Right ventricle myocardium superior (tissue), 1 donor: ENCODE measurements around the gene NBAS. TPM values are rescaled to one million over a fixed set of nuclear protein-coding genes. Genes with fewer than 3 reads are reported as not detected.

Experiments used
- ATAC-seq: fragments of 200-7000 bp; cut with Tn5 transposase; one replicate; pipeline ENCODE4 v1.9.1; 2020; ENCODE audit warnings: mild to moderate bottlenecking; ENCODE audit not compliant: poor library complexity
- DNase-seq: peaks from one replicate; pipeline ENCODE4 v3.0.0-alpha.2; 2020
- intact Hi-C: fragments of 100-400 bp; cut with DNase I; formaldehyde crosslinking; loops from one replicate; pipeline ENCODE4 v1.11.2; 2022
- total RNA-seq: library from RNA; stranded (reverse); fragmentation: NEBNext Ultra II Directional; extraction: Animal tissue kit (Norgen Biotek cat#: 25700); gene quantifications from one replicate; pipeline ENCODE4 v1.2.1, GENCODE V29; 2021
- donor health status: DM: no; HTN: yes; CAD: no; lungs with severe emphysema.

NBAS gene
- total RNA-seq, 1 donor from 2014 or later: 60.7 TPM

DNA sequence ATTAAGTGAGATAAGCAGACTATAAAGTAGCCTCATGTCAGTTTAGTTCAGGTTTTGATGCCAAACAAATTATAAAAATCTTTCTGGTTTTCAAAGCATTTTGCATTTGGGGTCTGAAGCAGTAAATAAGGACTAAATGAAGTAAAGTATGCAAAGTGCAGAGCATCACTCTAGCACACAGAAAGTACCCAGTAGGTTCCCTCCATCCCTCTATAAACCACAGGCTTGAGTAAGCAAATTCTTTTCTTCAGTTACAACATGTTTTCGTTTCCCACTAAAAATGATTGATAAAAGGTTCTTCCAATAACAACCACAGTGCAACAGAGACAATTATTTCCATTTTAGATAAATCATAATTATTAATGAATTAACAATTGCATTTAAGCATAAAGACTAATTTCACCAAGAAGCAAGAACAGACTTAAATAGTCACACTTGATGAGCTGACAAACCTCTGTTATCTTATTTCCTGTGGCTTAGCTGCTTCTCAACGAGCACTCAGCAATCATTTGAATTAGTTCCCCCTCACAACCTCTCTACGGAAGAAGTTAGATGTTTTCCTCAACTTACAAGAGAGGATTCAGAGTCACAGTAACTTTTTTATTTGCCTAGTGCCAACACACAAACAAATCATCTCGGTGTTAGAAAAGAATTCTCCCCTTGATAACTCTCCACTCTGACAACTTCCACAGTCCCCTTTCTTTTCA is 249.8 kb downstream of the NBAS start:
- intact Hi-C loops: no loop called here
- no peak for DNase-seq
- no peak for ATAC-seq

GRCh38 chr2:15307526-15307925 is 253.6 kb downstream of the NBAS start:
- ATAC-seq (no peak), DNase-seq (no peak)
- intact Hi-C loops: no loop called here

GRCh38 chr2:15306706-15307105 is 254.4 kb downstream of the NBAS start:
- intact Hi-C loops: no loop called here
- DNase-seq: no peak
- ATAC-seq: no peak

DNA sequence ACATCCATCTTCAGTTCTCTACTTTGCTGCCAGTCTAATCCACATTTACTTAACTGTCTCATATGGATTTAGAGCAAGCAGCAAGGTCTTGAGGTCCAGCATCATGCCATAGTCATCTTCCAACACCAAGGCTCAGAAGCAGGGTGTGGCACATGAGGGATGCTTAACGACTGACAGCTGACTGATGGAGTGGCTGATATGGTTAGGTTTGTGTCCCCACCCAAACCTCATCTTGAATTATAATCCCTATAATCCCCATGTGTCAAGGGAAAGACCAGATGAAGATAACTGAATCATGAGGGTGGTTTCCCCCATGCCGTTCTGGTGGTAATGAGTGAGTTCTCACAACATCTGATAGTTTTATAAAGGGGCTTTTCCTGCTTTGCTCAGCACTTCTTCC is 257.3 kb downstream of the NBAS start:
- ATAC-seq (no peak), DNase-seq (no peak)
- intact Hi-C loops: no loop called here

- DNase-seq: no peak
- intact Hi-C loops: no loop called here
- no peak for ATAC-seq
Observed at GRCh38 chr2:15302154-15302553, 259.0 kb downstream of the NBAS start.

DNA sequence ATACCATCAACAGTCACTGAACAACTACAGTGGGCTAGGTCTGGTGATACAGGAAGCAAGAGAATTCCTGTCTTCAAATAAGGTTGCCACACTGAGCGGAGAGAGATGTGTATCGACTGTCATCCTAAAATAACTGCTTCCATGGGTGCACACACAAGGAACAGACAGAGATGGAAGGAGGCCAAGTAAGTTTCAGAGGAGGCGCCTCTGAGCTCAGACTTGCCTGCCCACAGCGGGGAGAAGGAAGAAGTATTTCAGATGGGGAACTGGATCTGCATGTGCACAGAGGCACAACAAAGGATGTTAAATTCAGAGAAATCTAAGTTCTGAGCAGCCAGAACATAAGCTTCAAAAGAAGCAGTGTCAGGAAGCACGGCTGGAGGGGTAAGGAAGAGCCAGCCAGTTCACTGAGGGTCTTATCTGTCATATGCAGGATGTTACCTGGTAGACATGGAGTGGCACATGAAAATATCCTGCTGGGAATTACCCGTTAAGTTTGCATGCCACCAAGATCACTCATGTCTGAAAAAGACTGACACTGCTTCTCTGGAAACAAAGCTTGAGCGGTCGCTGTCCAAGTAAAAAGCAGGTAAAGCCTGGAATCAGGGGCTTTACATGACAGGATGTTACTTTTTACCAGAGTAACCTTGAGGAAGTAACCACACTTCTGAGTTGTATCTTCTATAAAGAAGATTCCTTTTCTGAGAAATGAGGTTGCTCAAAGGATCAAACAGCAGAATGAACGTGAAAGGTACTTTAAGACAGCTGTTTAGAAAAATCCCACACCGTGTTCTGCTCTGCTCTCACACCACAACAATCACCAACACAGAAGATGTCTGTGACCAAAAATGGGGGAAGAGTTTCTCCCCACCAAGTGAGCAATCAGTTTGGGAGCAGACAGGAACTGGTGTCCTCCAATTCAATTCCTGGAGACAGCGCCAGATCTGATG is 260.2 kb downstream of the NBAS start:
- intact Hi-C loops: no loop called here
- no peak for ATAC-seq
- no peak for DNase-seq

DNA sequence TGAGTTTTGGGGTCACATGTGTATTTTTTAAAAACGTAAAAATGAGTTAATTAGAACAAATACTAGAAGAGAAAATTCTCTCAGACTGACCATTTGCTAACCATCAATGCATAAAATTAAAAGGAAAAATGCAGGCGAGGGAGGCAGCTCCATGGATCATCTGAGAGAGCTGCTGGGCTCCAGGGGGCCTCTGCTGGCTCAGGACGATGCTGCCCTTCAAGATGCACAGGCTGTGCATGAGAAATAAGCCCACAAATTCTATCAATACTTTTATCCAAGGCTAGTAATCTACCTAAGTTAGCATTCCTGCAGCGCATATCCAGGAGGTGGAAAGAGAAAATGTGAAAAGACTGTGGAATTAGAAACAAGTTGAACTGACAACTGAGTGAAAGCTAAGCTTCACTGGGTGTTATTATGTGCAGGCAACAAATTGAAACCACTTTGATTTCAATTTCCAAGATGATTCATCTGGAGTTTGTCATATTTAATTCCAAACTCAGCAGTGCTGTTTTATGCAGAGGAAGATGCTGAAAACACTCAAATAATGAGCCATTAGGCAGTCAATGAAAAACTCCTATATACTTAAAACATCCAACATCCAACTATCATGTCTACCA is 261.1 kb downstream of the NBAS start:
- intact Hi-C loops: no loop called here
- no peak for ATAC-seq
- DNase-seq: no peak

GRCh38 chr2:15298770-15299169 is 262.4 kb downstream of the NBAS start:
- DNase-seq (no peak), ATAC-seq (no peak)
- intact Hi-C loops: no loop called here

DNA sequence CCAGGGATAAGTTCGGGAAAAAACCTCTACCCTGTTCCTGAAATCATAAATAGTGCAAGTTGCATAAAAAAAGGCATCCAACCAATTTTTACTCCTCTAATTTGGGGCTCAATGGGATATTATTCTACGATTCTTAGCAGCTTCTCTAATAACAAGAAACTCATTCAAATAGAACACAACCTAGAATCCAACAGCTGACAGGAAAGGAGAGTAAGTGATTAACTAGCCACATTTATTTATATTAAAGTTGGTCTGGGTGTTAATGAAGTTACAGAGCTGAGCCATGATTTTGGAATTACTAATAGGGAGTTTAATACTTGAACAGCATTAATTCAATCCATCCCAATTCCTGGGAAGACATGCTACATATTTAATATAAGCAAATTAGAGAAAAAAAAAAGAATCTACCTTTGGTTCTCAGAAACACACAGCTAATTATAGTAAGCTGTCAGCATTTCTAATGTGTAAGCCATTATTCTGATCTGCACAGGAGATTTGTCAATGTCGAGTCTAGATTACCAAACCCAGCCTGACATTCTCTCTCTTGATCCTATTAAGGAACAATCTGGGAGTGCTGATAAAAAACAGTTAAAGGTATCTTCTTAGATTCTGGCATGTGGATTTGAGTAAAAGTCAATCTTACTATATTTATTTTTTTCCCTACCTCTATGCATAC is 267.7 kb downstream of the NBAS start:
- DNase-seq (no peak), ATAC-seq (no peak)
- intact Hi-C loops: no loop called here

DNA sequence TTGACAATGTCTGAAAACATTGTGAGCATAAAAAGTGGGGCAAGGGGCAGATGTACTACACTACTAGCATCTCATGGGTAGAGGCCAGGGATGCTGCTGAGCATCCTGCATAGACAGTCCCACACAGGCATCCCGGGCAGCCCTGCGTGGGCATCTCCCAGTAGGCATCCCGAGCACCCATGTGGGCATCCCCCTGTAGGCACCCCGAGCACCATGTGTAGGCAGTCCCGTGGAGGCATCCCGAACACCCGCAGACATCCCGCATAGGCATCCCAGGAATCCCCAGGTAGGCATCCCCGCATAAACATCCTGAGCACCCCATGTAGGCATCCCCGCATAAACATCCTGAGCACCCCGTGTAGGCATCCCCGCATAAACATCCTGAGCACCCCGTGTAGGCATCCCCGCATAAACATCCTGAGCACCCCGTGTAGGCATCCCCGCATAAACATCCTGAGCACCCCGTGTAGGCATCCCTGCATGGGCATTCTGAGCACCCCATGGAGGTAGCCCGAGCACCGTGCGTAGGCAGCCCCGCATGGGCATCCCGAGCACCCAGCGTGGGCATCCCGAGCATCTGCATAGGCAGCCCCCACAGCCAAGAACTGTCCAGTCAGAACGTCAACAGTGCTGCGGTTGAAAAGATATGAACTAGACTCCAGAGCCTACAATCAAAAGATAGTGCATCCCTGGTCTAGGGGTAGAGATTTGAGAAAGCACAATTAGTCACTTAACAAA is 273.5 kb downstream of the NBAS start:
- intact Hi-C loops: no loop called here
- ATAC-seq: no peak
- DNase-seq: no peak

DNA sequence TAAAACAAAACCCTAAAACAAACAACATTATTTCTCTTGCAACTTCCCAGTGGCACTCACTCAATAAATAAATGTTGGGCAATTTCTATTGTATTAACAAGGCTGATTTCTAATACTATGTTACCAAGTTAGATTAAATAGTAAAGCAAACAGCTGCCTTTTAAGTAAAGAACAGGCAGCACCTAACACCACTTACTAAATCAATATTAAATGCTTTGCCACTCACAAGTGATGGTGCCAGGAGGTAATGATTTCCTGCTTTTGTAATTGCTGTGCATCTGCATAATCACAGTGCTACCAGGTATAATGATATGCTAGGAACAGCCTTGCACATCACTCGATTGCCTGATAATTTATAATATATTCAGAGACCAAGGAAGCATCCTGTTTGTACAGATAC is 276.5 kb downstream of the NBAS start:
- DNase-seq: no peak
- ATAC-seq: no peak
- intact Hi-C loops: no loop called here

DNA sequence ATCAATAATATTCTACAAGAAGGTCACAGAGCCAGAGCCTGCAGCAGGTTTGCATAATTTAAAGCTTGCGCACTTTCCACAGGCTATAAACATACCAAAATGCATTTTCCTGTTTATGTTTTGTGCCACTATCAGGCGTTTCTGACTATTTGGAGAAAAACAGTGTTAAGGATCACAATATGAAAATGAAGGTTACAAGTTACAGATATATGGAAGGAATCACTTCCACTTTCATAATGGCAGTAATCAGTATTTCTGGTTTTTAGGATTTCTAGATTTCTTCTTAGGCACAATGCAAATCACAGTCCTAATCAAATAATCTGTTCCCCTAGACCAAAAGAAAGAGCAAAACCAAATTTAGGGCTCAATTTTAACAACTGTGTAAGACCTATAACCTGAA is 279.5 kb downstream of the NBAS start:
- no peak for DNase-seq
- intact Hi-C loops: no loop called here
- no peak for ATAC-seq

DNA sequence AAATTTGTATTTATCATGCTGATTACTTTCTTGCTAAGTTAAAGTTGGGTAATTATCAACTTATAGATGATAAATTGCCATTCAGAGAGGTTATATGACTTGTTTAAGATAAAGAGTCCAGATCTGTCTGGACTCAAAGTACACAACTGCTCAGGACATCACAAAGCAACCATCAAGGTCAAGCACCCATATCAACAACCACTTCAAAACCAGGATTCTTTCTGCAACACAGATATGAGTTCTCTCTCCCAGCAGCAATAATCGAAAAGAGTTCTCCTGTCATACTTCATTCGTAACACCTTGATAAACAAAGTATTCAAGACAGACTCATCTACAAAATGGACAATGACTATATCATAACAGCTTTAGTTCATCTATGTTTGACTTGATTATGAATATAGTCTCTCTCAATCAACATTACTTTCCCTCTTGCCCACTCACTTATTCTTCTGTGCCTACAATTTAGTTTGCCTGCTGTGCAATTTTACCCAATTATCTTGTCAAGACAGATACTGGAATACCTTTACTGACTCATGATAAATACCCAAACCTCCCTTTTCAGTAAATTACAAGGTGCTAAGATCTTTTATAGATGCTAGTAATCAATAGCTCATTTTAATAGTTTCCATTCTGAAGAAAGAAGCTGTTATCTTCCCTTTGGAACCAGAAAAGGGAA is 281.8 kb downstream of the NBAS start:
- ATAC-seq: no peak
- no peak for DNase-seq
- intact Hi-C loops: no loop called here

DNA sequence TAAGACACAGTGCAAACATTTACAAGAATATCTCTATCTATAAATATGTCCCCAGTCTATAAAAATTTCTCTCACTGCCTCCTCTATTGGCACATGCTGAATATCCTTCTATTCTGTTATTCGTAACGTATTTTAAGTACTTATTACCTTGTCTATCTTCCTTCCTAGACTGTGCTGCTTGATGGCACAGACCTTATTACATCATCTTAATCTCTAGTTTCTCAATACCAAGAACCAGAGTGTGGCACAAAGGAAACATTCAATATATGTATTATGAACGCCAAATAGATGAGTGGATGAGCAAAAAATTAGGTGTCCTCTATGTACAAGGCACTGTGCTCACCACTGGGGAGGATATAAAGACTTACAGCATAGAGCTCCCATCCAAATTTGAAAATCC is 282.8 kb downstream of the NBAS start:
- no peak for DNase-seq
- no peak for ATAC-seq
- intact Hi-C loops: no loop called here

GRCh38 chr2:15275346-15275745 is 285.8 kb downstream of the NBAS start:
- ATAC-seq: no peak
- no peak for DNase-seq

GRCh38 chr2:15273452-15273851 is 287.7 kb downstream of the NBAS start:
- DNase-seq: no peak
- ATAC-seq: no peak
- intact Hi-C loops: no loop called here

More at GRCh38 chr2:15275346-15275745, 285.8 kb downstream of the NBAS start:
- intact Hi-C loops: no loop called here

GRCh38 chr2:15272942-15273341 is 288.2 kb downstream of the NBAS start:
- no peak for DNase-seq
- intact Hi-C loops: no loop called here
- no peak for ATAC-seq

GRCh38 chr2:15271941-15272542 is 289.1 kb downstream of the NBAS start:
- DNase-seq: no peak
- no peak for ATAC-seq
- intact Hi-C loops: no loop called here
